Body of pancreas (tissue), 4 donors: ENCODE data around the gene MFAP2.
A peak's percentile ranks its signal among the peaks of the same experiment; 100 is the strongest.

Experiments
- POLR2A ChIP-seq, 3 donors: fragments of 450-650 bp; IDR thresholded peaks; one replicate each; pipeline ENCODE4 v1.6.1; 2016; ENCODE audit warnings: antibody characterized with exemption in 3 of 3, mild to moderate bottlenecking in 2 of 3
- TF ChIP-seq, protein P1 (sequence below), 7 experiments: fragments of 450-650 bp in 4 of 7; fragments of 200-600 bp in 3 of 7; sonication (generic) in 3 of 7; IDR thresholded peaks; one replicate each; pipeline ENCODE4 v1.5.1; 2016 to 2019; ENCODE audit warnings: antibody characterized with exemption in 7 of 7

DNA sequence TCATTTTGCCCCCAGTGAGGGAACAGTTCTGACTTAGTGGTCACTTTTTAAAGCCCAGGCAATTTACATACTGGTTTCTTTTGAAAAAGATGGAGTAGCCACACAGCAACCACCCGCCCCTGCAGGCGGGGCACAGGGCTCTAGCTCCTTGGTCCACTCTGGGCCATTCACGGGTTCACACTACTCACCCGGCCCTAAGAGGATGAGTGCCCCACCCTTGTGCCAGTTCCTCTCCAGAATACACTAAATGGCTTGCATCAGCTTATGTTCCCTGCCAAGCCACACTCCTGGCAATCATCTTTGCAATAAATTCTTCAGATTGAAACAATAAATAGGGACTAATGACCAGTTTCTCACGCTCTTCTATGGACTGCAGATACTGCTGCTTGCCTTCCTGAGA is 47.0 kb upstream of the MFAP2 start:
- TF ChIP-seq, protein P1, sequence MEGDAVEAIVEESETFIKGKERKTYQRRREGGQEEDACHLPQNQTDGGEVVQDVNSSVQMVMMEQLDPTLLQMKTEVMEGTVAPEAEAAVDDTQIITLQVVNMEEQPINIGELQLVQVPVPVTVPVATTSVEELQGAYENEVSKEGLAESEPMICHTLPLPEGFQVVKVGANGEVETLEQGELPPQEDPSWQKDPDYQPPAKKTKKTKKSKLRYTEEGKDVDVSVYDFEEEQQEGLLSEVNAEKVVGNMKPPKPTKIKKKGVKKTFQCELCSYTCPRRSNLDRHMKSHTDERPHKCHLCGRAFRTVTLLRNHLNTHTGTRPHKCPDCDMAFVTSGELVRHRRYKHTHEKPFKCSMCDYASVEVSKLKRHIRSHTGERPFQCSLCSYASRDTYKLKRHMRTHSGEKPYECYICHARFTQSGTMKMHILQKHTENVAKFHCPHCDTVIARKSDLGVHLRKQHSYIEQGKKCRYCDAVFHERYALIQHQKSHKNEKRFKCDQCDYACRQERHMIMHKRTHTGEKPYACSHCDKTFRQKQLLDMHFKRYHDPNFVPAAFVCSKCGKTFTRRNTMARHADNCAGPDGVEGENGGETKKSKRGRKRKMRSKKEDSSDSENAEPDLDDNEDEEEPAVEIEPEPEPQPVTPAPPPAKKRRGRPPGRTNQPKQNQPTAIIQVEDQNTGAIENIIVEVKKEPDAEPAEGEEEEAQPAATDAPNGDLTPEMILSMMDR (IDR thresholded peaks at IDR 0.05) = no peak
- TF ChIP-seq POLR2A (IDR thresholded peaks at IDR 0.05) = peak in 2 of 3 donors; percentile 33 to 45
